Measurements from ENCODE around the gene NCOA7.

NCOA7 gene

DNA sequence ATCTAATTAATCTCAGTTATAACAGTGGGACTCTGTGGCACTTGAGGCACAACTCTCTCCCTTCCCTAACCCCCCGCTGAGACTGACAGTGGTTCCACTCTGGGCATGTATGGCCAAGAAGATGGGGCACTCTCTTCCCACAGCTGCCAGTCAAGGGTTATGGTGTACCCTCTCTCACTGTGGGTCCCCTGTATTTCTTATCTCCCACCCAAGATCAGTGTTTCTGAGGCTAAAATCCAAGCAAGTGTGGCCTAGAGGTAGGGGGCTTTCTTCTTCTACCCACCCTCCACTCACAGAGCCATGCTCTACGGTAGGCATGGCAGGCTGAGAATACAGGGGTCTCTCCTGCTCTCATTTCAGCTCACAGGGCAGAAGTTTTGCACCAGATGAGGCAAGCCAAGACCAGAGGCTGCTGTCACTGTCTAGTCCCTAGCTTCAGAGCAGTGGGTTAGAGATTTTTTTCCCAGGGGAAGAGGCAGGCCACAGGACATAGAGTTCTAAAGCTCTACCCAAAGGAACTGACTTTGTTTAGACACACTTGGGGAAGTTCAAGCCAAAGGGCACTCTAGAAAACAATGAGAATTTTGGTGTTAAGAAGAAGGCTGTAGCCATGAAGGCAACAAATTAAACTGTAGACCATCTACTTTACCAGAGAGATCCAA is 134.1 kb downstream of the NCOA7 start:
- ATAC-seq = no peak
- TF ChIP-seq ESRRG (CRISPR knock-in tag; IDR thresholded peaks at IDR 0.05) (no peak), ZFP30 (CRISPR knock-in tag; IDR thresholded peaks at IDR 0.05) (no peak), TOX (CRISPR knock-in tag; IDR thresholded peaks at IDR 0.05; ENCODE audit: borderline replicate concordance) (no peak), SNAI2 (CRISPR knock-in tag; IDR thresholded peaks at IDR 0.05) (no peak), CSDC2 (CRISPR knock-in tag; IDR thresholded peaks at IDR 0.05) (no peak), ZNF565 (CRISPR knock-in tag; conservative IDR thresholded peaks at IDR 0.05; ENCODE audit: low read depth) (no peak), ZFP3 (CRISPR knock-in tag; IDR thresholded peaks at IDR 0.05) (no peak), ZNF70 (CRISPR knock-in tag; IDR thresholded peaks at IDR 0.05) (no peak), PPARA (CRISPR knock-in tag; IDR thresholded peaks at IDR 0.05; ENCODE audit: borderline replicate concordance) (no peak), RARB (CRISPR knock-in tag; IDR thresholded peaks at IDR 0.05) (no peak)
- TF ChIP-seq, protein P1, sequence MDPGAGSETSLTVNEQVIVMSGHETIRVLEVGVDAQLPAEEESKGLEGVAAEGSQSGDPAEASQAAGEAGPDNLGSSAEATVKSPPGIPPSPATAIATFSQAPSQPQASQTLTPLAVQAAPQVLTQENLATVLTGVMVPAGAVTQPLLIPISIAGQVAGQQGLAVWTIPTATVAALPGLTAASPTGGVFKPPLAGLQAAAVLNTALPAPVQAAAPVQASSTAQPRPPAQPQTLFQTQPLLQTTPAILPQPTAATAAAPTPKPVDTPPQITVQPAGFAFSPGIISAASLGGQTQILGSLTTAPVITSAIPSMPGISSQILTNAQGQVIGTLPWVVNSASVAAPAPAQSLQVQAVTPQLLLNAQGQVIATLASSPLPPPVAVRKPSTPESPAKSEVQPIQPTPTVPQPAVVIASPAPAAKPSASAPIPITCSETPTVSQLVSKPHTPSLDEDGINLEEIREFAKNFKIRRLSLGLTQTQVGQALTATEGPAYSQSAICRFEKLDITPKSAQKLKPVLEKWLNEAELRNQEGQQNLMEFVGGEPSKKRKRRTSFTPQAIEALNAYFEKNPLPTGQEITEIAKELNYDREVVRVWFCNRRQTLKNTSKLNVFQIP (CRISPR knock-in tag; IDR thresholded peaks at IDR 0.05; ENCODE audit: borderline replicate concordance, low read depth) = no peak
- TF ChIP-seq, protein P2, sequence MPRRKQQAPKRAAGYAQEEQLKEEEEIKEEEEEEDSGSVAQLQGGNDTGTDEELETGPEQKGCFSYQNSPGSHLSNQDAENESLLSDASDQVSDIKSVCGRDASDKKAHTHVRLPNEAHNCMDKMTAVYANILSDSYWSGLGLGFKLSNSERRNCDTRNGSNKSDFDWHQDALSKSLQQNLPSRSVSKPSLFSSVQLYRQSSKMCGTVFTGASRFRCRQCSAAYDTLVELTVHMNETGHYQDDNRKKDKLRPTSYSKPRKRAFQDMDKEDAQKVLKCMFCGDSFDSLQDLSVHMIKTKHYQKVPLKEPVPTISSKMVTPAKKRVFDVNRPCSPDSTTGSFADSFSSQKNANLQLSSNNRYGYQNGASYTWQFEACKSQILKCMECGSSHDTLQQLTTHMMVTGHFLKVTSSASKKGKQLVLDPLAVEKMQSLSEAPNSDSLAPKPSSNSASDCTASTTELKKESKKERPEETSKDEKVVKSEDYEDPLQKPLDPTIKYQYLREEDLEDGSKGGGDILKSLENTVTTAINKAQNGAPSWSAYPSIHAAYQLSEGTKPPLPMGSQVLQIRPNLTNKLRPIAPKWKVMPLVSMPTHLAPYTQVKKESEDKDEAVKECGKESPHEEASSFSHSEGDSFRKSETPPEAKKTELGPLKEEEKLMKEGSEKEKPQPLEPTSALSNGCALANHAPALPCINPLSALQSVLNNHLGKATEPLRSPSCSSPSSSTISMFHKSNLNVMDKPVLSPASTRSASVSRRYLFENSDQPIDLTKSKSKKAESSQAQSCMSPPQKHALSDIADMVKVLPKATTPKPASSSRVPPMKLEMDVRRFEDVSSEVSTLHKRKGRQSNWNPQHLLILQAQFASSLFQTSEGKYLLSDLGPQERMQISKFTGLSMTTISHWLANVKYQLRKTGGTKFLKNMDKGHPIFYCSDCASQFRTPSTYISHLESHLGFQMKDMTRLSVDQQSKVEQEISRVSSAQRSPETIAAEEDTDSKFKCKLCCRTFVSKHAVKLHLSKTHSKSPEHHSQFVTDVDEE (CRISPR knock-in tag; IDR thresholded peaks at IDR 0.05) = no peak
- TF ChIP-seq, protein P3, sequence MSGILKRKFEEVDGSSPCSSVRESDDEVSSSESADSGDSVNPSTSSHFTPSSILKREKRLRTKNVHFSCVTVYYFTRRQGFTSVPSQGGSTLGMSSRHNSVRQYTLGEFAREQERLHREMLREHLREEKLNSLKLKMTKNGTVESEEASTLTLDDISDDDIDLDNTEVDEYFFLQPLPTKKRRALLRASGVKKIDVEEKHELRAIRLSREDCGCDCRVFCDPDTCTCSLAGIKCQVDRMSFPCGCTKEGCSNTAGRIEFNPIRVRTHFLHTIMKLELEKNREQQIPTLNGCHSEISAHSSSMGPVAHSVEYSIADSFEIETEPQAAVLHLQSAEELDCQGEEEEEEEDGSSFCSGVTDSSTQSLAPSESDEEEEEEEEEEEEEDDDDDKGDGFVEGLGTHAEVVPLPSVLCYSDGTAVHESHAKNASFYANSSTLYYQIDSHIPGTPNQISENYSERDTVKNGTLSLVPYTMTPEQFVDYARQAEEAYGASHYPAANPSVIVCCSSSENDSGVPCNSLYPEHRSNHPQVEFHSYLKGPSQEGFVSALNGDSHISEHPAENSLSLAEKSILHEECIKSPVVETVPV (CRISPR knock-in tag; IDR thresholded peaks at IDR 0.05) = no peak
- TF ChIP-seq, protein P4, sequence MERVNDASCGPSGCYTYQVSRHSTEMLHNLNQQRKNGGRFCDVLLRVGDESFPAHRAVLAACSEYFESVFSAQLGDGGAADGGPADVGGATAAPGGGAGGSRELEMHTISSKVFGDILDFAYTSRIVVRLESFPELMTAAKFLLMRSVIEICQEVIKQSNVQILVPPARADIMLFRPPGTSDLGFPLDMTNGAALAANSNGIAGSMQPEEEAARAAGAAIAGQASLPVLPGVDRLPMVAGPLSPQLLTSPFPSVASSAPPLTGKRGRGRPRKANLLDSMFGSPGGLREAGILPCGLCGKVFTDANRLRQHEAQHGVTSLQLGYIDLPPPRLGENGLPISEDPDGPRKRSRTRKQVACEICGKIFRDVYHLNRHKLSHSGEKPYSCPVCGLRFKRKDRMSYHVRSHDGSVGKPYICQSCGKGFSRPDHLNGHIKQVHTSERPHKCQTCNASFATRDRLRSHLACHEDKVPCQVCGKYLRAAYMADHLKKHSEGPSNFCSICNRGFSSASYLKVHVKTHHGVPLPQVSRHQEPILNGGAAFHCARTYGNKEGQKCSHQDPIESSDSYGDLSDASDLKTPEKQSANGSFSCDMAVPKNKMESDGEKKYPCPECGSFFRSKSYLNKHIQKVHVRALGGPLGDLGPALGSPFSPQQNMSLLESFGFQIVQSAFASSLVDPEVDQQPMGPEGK (CRISPR knock-in tag; IDR thresholded peaks at IDR 0.05; ENCODE audit: borderline replicate concordance) = no peak

DNA sequence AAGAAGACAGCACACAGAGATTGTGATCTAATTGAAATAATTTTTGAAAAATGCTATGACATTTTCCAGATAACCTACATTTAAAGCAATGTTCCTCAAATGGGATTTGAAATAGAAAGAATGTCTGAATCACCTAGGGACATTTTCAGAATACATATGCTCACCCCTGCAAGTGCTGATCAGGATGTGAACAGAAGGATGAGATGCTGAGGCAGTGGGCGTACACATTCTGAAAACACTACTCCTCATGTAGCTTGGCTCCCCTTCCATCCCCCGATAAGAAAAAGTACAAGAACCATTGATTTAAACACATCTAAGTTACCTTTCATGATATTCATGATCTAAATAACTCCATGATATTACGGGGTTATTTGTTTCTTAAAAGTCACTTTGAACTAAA is 136.0 kb downstream of the NCOA7 start:
- ATAC-seq = peak; percentile 40; the same call in 2 of the 3 replicates
- no peak for TF ChIP-seq ZFP30 (CRISPR knock-in tag; IDR thresholded peaks at IDR 0.05)
- TF ChIP-seq ZFP3 (CRISPR knock-in tag; IDR thresholded peaks at IDR 0.05) = no peak
- no peak for TF ChIP-seq ARNTL (CRISPR knock-in tag; IDR thresholded peaks at IDR 0.05; ENCODE audit: borderline replicate concordance, low read depth)
- TF ChIP-seq OSR1 (CRISPR knock-in tag; IDR thresholded peaks at IDR 0.05) = no peak
- TF ChIP-seq, protein P3 (CRISPR knock-in tag; IDR thresholded peaks at IDR 0.05) = no peak
- TF ChIP-seq ISL1 (CRISPR knock-in tag; IDR thresholded peaks at IDR 0.05) = peak; percentile 75

DNA sequence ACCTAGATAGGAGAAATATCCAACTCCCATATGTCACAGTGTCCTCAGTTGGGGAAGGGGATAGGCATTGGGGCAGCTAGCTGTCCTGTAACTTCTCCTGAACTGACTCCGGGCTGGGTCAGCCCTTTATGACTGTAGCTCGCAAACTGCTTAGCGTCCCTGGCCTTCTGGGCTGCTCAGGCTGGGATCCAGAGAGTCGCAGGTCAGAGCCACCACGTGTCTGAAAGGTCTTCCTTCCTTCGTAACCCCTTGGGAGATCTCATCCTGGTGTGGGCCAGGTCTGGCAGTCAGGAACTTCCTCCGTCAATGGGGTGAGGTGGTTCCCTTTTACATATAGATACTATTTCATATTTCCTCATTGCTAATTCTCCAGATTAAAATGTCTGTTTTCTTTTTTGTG is 137.0 kb downstream of the NCOA7 start:
- no peak for ATAC-seq
- TF ChIP-seq ESRRG (CRISPR knock-in tag; IDR thresholded peaks at IDR 0.05) (no peak), BACH2 (CRISPR knock-in tag; IDR thresholded peaks at IDR 0.05; ENCODE audit: borderline replicate concordance) (no peak), ZNF8 (CRISPR knock-in tag; IDR thresholded peaks at IDR 0.05) (no peak), CSDC2 (CRISPR knock-in tag; IDR thresholded peaks at IDR 0.05) (no peak), RARB (CRISPR knock-in tag; IDR thresholded peaks at IDR 0.05) (no peak), ZFP3 (CRISPR knock-in tag; IDR thresholded peaks at IDR 0.05) (no peak), OSR1 (CRISPR knock-in tag; IDR thresholded peaks at IDR 0.05) (no peak), ISL1 (CRISPR knock-in tag; IDR thresholded peaks at IDR 0.05) (no peak), GLIS3 (CRISPR knock-in tag; IDR thresholded peaks at IDR 0.05) (no peak), ZFP30 (CRISPR knock-in tag; IDR thresholded peaks at IDR 0.05) (no peak)
- TF ChIP-seq, protein P2 (CRISPR knock-in tag; IDR thresholded peaks at IDR 0.05) = no peak
- TF ChIP-seq, protein P1 (CRISPR knock-in tag; IDR thresholded peaks at IDR 0.05; ENCODE audit: borderline replicate concordance, low read depth) = no peak
- TF ChIP-seq, protein P5, sequence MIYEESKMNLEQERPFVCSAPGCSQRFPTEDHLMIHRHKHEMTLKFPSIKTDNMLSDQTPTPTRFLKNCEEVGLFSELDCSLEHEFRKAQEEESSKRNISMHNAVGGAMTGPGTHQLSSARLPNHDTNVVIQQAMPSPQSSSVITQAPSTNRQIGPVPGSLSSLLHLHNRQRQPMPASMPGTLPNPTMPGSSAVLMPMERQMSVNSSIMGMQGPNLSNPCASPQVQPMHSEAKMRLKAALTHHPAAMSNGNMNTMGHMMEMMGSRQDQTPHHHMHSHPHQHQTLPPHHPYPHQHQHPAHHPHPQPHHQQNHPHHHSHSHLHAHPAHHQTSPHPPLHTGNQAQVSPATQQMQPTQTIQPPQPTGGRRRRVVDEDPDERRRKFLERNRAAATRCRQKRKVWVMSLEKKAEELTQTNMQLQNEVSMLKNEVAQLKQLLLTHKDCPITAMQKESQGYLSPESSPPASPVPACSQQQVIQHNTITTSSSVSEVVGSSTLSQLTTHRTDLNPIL (CRISPR knock-in tag; IDR thresholded peaks at IDR 0.05; ENCODE audit: low read depth) = no peak
